ENCODE results near the gene TCF19. TPM values are rescaled to one million over a fixed set of nuclear protein-coding genes. Genes with fewer than 3 reads are reported as not detected.
A peak's percentile ranks its signal among the peaks of the same experiment; 100 is the strongest.

The TCF19 gene
- total RNA-seq, 1 experiment from 2014 or later = 15.0 TPM

GRCh38 chr6:31110825-31111582 lies 47.4 kb upstream of the TCF19 start:
- H3K4me2 ChIP-seq (ENCODE audit: insufficient read depth, insufficient read length, low read length) = no peak overlapping the region
- Mint-ChIP-seq H3K36me3 (ENCODE audit: insufficient read depth in 1 of 3, low read depth in 3 of 3) (no peaks in the 10 kb centered on the region), H3K4me3 (no peak overlapping the region), H3K4me1 (peaks cover 45 to 50% of the 10 kb centered on the region in 2 experiments), H3K27me3 (ENCODE audit: low read depth) (peaks cover 68% of the 10 kb centered on the region), H3K9me3 (no peaks in the 10 kb centered on the region; a peak in 1 of 5 replicates), H3K27ac (no peak overlapping the region)
- H2BK12ac ChIP-seq (ENCODE audit: insufficient read length, low read depth, low read length) = no peak overlapping the region
- H3K56ac ChIP-seq (ENCODE audit: insufficient read length, low read depth, low read length) = no peak overlapping the region
- peaks cover 14% of the 10 kb centered on the region; the same call in 1 of the 2 replicates for H3K4me1 ChIP-seq (ENCODE audit: insufficient read depth, low read length)
- H4K5ac ChIP-seq (ENCODE audit: insufficient read length, low read depth, low read length) = no peak overlapping the region
- H2BK120ac ChIP-seq (ENCODE audit: low read depth, low read length, poor library complexity, severe bottlenecking) = no peak overlapping the region
- no peak overlapping the region for H2AK5ac ChIP-seq (ENCODE audit: insufficient read length, low read length)
- H3K27ac ChIP-seq (ENCODE audit: insufficient read length, low read depth, low read length) = no peak overlapping the region
- H3K23ac ChIP-seq (ENCODE audit: insufficient read length, low read depth, low read length) = no peak overlapping the region
- WGBS (ENCODE audit: extremely low coverage, insufficient read length, low lambda C conversion rate) = no CpG with 5 or more reads among the region's 11 CpGs
- no peaks in the 10 kb centered on the region for H3K23me2 ChIP-seq (ENCODE audit: insufficient read length, low read depth, low read length, poor library complexity, severe bottlenecking)
- H2BK15ac ChIP-seq (ENCODE audit: low read depth, low read length) = no peak overlapping the region
- peak; percentile 58 for DNase-seq
- H2AFZ ChIP-seq (ENCODE audit: low read length) = no peak overlapping the region
- H2BK20ac ChIP-seq (ENCODE audit: low read depth, low read length, poor library complexity, severe bottlenecking) = no peak overlapping the region
- H3T11ph ChIP-seq (ENCODE audit: low read length) = no peak overlapping the region
- H3K79me1 ChIP-seq (ENCODE audit: insufficient read depth, low read depth, low read length, poor library complexity, severe bottlenecking) = no peaks in the 10 kb centered on the region
- no peaks in the 10 kb centered on the region for H3K9me3 ChIP-seq (ENCODE audit: control insufficient read depth, low read depth, low read length)
- no peak overlapping the region for H3K9ac ChIP-seq (ENCODE audit: extremely low read depth, insufficient read length, low read length)
- no peak overlapping the region for H3K4ac ChIP-seq (ENCODE audit: low read depth, low read length)
- H2BK5ac ChIP-seq (ENCODE audit: insufficient read length, low read length) = no peak overlapping the region
- H3K18ac ChIP-seq (ENCODE audit: insufficient read length, low read depth, low read length) = no peak overlapping the region
- no peak; the same call in 2 of the 3 replicates for TF ChIP-seq CTCF (conservative IDR thresholded peaks at IDR 0.05)
- H4K8ac ChIP-seq (replicated peaks; ENCODE audit: insufficient read length, low read depth, low read length) = no peak overlapping the region
- H3K79me2 ChIP-seq (ENCODE audit: insufficient read depth, low read length) = no peaks in the 10 kb centered on the region
- no peak overlapping the region for H4K91ac ChIP-seq (ENCODE audit: insufficient read length, low read depth, low read length)
- no peaks in the 10 kb centered on the region; the same call in 1 of the 2 replicates for H3K27me3 ChIP-seq (ENCODE audit: insufficient read depth, low read length)
- no peak overlapping the region for H3K14ac ChIP-seq (ENCODE audit: insufficient read depth, low read length)
- H4K20me1 ChIP-seq (ENCODE audit: control insufficient read depth, insufficient read depth, insufficient read length) = no peaks in the 10 kb centered on the region

Measured in H9 (cell line).